ENCODE data around the gene LEUTX. TPM values are rescaled to one million over a fixed set of nuclear protein-coding genes. Genes with fewer than 3 reads are reported as not detected.
"Not testable (repeated sequence)": the region's sequence is repeated elsewhere in the genome, so short reads cannot be mapped to it uniquely, and the experiment has no call there.

Gene LEUTX
- polyA plus RNA-seq, 1 experiment = not detected

GRCh38 chr19:39754544-39754943 lies 24.1 kb upstream of the LEUTX start:
- Histone ChIP-seq H3K4me3 (ENCODE audit: low read depth, low read length) (no peak overlapping the region), H3K36me3 (ENCODE audit: control insufficient read depth, insufficient read depth, low read length) (no peaks in the 10 kb centered on the region), H3K27me3 (ENCODE audit: control insufficient read depth, insufficient read depth, low read length) (0 out of 2 replicates have a peak, but pooled peaks cover 1% of the 10 kb centered on the region)
- CTCF ChIA-PET = interaction anchor here (1.8 kb wide), 1 partner anchor 10 kb away, joined by 4 read pairs; no protein-coding TSS in a partner anchor
- TF ChIP-seq, protein P1, sequence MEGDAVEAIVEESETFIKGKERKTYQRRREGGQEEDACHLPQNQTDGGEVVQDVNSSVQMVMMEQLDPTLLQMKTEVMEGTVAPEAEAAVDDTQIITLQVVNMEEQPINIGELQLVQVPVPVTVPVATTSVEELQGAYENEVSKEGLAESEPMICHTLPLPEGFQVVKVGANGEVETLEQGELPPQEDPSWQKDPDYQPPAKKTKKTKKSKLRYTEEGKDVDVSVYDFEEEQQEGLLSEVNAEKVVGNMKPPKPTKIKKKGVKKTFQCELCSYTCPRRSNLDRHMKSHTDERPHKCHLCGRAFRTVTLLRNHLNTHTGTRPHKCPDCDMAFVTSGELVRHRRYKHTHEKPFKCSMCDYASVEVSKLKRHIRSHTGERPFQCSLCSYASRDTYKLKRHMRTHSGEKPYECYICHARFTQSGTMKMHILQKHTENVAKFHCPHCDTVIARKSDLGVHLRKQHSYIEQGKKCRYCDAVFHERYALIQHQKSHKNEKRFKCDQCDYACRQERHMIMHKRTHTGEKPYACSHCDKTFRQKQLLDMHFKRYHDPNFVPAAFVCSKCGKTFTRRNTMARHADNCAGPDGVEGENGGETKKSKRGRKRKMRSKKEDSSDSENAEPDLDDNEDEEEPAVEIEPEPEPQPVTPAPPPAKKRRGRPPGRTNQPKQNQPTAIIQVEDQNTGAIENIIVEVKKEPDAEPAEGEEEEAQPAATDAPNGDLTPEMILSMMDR (IDR thresholded peaks at IDR 0.05; ENCODE audit: insufficient read depth, low read depth, low read length) = no peak
- DNase-seq (ENCODE audit: low read depth) = no peak
- POLR2A ChIA-PET = no interaction called here

GRCh38 chr19:39754971-39755370 lies 23.7 kb upstream of the LEUTX start:
- CTCF ChIA-PET = interaction anchor here (1.8 kb wide), 1 partner anchor 10 kb away, joined by 4 read pairs; no protein-coding TSS in a partner anchor
- no peak overlapping the region for H3K4me3 ChIP-seq (ENCODE audit: low read depth, low read length)
- TF ChIP-seq, protein P1 (IDR thresholded peaks at IDR 0.05; ENCODE audit: insufficient read depth, low read depth, low read length) = no peak
- H3K27me3 ChIP-seq (ENCODE audit: control insufficient read depth, insufficient read depth, low read length) = 0 out of 2 replicates have a peak, but pooled peaks cover 1% of the 10 kb centered on the region
- no peak for DNase-seq (ENCODE audit: low read depth)
- POLR2A ChIA-PET = no interaction called here
- no peaks in the 10 kb centered on the region for H3K36me3 ChIP-seq (ENCODE audit: control insufficient read depth, insufficient read depth, low read length)

- Histone ChIP-seq H3K36me3 (ENCODE audit: control insufficient read depth, insufficient read depth, low read length) (no peaks in the 10 kb centered on the region), H3K27me3 (ENCODE audit: control insufficient read depth, insufficient read depth, low read length) (0 out of 2 replicates have a peak, but pooled peaks cover 1% of the 10 kb centered on the region), H3K4me3 (ENCODE audit: low read depth, low read length) (no peak overlapping the region)
- ChIA-PET POLR2A (no interaction called here), CTCF (interaction anchor here (1.3 kb wide), 1 partner anchor 9 kb away, joined by 3 read pairs; no protein-coding TSS in a partner anchor)
- TF ChIP-seq, protein P1 (IDR thresholded peaks at IDR 0.05; ENCODE audit: insufficient read depth, low read depth, low read length) = no peak
- DNase-seq (ENCODE audit: low read depth) = no peak
These were observed 19.0 kb upstream of the LEUTX start for GRCh38 chr19:39759457-39760184.

DNA sequence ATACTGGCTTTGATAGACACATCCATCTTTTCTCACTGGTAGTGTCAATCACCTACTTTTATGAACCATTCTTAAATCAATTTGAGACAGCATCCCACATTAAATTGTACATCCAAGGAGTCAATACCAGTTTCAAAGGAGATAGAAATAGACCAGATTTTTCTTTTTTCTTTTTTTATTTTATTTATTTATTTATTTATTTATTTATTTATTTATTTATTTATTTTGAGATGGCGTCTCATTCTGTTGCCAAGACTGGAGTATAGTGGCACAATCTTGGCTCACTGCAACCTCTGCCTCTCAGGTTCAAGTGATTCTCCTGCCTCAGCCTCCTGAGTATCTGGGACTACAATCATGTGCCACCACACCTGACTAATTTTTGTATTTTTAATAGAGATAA lies 16.8 kb upstream of the LEUTX start:
- POLR2A ChIA-PET; H3K36me3 ChIP-seq (ENCODE audit: control insufficient read depth, insufficient read depth, low read length); CTCF ChIA-PET; H3K4me3 ChIP-seq (ENCODE audit: low read depth, low read length); DNase-seq (ENCODE audit: low read depth); H3K27me3 ChIP-seq (ENCODE audit: control insufficient read depth, insufficient read depth, low read length): not testable (repeated sequence)

DNA sequence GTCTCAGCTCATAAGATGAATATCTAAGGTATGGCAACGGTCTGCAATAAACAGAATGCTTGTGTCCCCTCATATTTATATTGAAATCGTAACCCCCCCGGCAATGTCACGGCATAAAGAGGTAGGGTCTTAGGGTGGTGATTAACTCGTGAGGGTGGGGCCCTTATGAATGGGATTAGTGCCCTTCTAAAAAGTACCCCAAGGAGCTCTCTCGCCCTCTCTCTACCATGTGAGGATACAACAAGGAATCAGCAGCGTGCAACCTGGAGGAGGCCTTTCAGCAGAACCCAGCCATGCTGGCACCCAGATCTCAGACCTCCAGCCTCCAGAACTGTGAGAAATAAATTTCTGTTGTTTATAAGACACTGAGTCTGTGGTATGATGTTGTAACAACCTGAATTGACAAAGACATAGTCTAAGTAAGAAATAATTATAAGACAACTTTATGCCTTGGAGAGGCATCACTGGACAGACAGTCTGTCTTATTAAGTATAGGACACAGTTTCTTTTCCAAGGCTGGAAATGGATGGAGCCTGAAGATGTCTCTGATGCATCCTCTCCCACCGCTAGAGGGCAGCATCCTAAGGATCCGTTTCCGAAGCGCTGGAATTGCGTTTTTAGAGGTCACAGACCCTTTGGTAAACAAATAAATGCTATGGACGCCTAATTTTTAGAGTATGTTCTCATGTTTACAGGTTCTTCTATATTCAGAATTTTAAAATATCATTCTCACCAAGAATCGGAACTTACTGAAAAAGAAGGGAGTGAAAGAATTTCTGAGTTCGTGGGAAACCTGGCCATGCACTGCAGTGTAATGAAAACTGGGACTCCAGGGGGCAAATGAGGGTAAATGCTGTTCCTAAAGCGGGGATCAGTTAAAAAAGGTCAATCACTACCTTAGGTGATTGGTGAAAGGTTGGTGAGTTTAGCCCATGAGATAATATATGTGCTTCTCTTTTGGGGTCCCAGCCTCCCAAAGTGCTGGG lies 13.3 kb upstream of the LEUTX start:
- Histone ChIP-seq H3K4me3 (ENCODE audit: low read depth, low read length) (no peak overlapping the region), H3K36me3 (ENCODE audit: control insufficient read depth, insufficient read depth, low read length) (no peaks in the 10 kb centered on the region), H3K27me3 (ENCODE audit: control insufficient read depth, insufficient read depth, low read length) (no peaks in the 10 kb centered on the region)
- CTCF ChIA-PET = interaction anchor here (0.6 to 2.5 kb wide), 16 partner anchors 10 to 81 kb away, joined by 3 to 13 read pairs (median 3); partner anchors contain the start of gene FBL
- POLR2A ChIA-PET = no interaction called here
- TF ChIP-seq, protein P1 (IDR thresholded peaks at IDR 0.05; ENCODE audit: insufficient read depth, low read depth, low read length) = peak; percentile 87
- no peak for DNase-seq (ENCODE audit: low read depth)

Data from BJ (cell line).